GM12892 (cell line): Measurements from ENCODE around the gene ZRANB2.

Source experiments
- POLR2A ChIP-seq: IDR thresholded peaks from 2 replicates; pipeline ENCODE4 v1.6.1; 2011; ENCODE audit warnings: low read depth, low read length, control low read depth
- TAF1 ChIP-seq: IDR thresholded peaks from 2 replicates; pipeline ENCODE4 v1.6.1; 2011; ENCODE audit warnings: low read depth, mild to moderate bottlenecking, control low read depth, low read length, borderline replicate concordance

DNA sequence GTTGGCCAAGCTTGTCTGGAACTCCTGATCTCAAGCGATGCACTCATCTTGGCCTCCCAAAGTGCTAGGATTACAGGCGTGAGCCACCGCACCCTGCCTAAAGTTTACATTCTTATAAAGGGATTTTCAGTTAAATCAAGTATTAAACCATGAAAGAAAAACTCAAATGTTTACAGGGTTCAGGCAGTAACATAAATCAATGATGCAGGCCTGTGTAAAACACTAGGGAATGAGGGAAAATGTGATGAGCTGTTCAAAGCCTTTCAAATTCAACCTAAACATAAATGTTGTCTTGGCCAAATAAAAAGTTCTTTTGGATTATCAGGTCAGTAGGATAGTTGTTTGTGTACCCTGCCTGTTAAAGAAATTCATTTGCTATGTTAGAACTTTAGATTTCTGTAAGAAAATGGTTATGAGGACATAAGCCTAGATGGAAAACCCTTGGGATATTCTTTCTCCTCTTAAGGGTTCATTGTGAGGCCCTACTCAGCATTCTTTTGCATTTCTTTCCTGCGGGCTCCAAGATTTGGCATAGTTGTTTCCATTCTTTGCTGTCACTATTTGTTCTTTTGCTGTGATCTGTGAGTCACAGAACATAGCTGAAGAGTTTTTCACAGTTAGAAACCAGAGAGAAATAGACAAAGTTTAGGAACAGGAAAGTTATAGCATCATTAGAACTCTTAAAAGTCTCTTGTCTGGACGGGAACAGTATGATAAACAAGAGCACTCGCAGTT is 8.9 kb upstream of the ZRANB2 start:
- no peak for TF ChIP-seq TAF1
- TF ChIP-seq POLR2A: no peak
